DND-41 (cell line): ENCODE data around the gene PCED1B.

ENCODE experiments used
- ATAC-seq: fragments of 200-7000 bp; cut with Tn5 transposase; 3 replicates; pipeline ENCODE4 v1.9.1; 2021; ENCODE audit warnings: low read depth; ENCODE audit not compliant: insufficient read depth
- DNase-seq: peaks from one replicate; pipeline ENCODE4 v3.0.0-alpha.2; 2020
- H2AFZ ChIP-seq: 2 replicates; pipeline ENCODE4 v1.6.0; 2012; ENCODE audit warnings: low read depth, low read length
- H3K27ac ChIP-seq: 2 replicates; pipeline ENCODE4 v1.5.1; 2012; ENCODE audit warnings: low read length, inconsistent platforms
- H3K27me3 ChIP-seq: fragments of 200-600 bp; sonication (generic); 2 replicates; pipeline ENCODE4 v1.6.0; 2012; ENCODE audit warnings: low read length, mild to moderate bottlenecking, inconsistent platforms; ENCODE audit not compliant: insufficient read depth, poor library complexity
- H3K36me3 ChIP-seq: 2 replicates; pipeline ENCODE4 v1.5.1; 2012; ENCODE audit warnings: low read length, inconsistent platforms; ENCODE audit not compliant: insufficient read depth
- H3K4me1 ChIP-seq: 2 replicates; pipeline ENCODE4 v1.5.1; 2012; ENCODE audit warnings: mild to moderate bottlenecking, low read length; ENCODE audit not compliant: insufficient read depth
- H3K4me2 ChIP-seq: 2 replicates; pipeline ENCODE4 v1.6.0; 2012; ENCODE audit warnings: mild to moderate bottlenecking, moderate library complexity, low read length, inconsistent platforms; ENCODE audit not compliant: insufficient read depth
- H3K4me3 ChIP-seq, 2 experiments: fragments of 200-600 bp in 1 of 2; shearing (Covaris generic) in 1 of 2; 2 replicates each; pipeline ENCODE4 v1.5.1; 2012 to 2016; ENCODE audit warnings: inconsistent platforms in 2 of 2, low read length in 2 of 2, mild to moderate bottlenecking in 2 of 2, low read depth in 1 of 2, moderate library complexity in 1 of 2
- H3K79me2 ChIP-seq: 2 replicates; pipeline ENCODE4 v1.6.0; 2012; ENCODE audit warnings: low read length, inconsistent platforms; ENCODE audit not compliant: insufficient read depth
- H3K9ac ChIP-seq: 2 replicates; pipeline ENCODE4 v1.6.0; 2012; ENCODE audit warnings: low read depth, mild to moderate bottlenecking, inconsistent platforms, low read length, moderate library complexity
- H3K9me3 ChIP-seq: 2 replicates; pipeline ENCODE4 v1.5.1; 2012; ENCODE audit warnings: low read length, moderate library complexity, mild to moderate bottlenecking, inconsistent platforms; ENCODE audit not compliant: insufficient read depth, severe bottlenecking
- H4K20me1 ChIP-seq: 2 replicates; pipeline ENCODE4 v1.6.0; 2012; ENCODE audit warnings: low read length; ENCODE audit not compliant: insufficient read depth
- CTCF ChIP-seq: IDR thresholded peaks from 2 replicates; pipeline ENCODE4 v1.5.1; 2012; ENCODE audit warnings: borderline replicate concordance, low read length, moderate library complexity, mild to moderate bottlenecking; ENCODE audit not compliant: poor library complexity, severe bottlenecking; ENCODE audit errors: extremely low read depth
- EZH2 ChIP-seq: IDR thresholded peaks from 3 replicates; pipeline ENCODE4 v1.6.1; 2012; ENCODE audit warnings: borderline replicate concordance, low read depth, mild to moderate bottlenecking, moderate library complexity, low read length, inconsistent platforms; ENCODE audit not compliant: severe bottlenecking

The PCED1B gene

GRCh38 chr12:47038270-47038748 lies 41.1 kb upstream of the PCED1B start:
- Histone ChIP-seq H3K9me3 (no peaks in the 10 kb centered on the region), H3K27ac (no peak overlapping the region), H2AFZ (no peak overlapping the region), H4K20me1 (no peaks in the 10 kb centered on the region), H3K27me3 (no peaks in the 10 kb centered on the region), H3K4me2 (no peak overlapping the region), H3K4me1 (no peaks in the 10 kb centered on the region), H3K79me2 (no peaks in the 10 kb centered on the region), H3K4me3 (no peak overlapping the region), H3K9ac (no peak overlapping the region), H3K36me3 (no peaks in the 10 kb centered on the region)
- TF ChIP-seq EZH2 (no peak), CTCF (no peak)
- no peak for ATAC-seq
- no peak for DNase-seq

- no peaks in the 10 kb centered on the region for H3K79me2 ChIP-seq
- no peaks in the 10 kb centered on the region for H3K9me3 ChIP-seq
- no peak for DNase-seq
- no peaks in the 10 kb centered on the region for H3K36me3 ChIP-seq
- no peaks in the 10 kb centered on the region for H3K27me3 ChIP-seq
- no peak for ATAC-seq
- no peak overlapping the region for H3K4me2 ChIP-seq
- H4K20me1 ChIP-seq, result no peaks in the 10 kb centered on the region
- no peaks in the 10 kb centered on the region for H3K4me1 ChIP-seq
- TF ChIP-seq CTCF (no peak), EZH2 (no peak)
- no peak overlapping the region for H3K27ac ChIP-seq
- no peak overlapping the region for H3K9ac ChIP-seq
- no peak overlapping the region for H3K4me3 ChIP-seq
- H2AFZ ChIP-seq, result no peak overlapping the region
These were observed 40.3 kb upstream of the PCED1B start for GRCh38 chr12:47039079-47039478.

- H3K4me2 ChIP-seq, result no peak overlapping the region
- no peak overlapping the region for H2AFZ ChIP-seq
- H3K9me3 ChIP-seq, result no peaks in the 10 kb centered on the region
- DNase-seq, result no peak
- no peak overlapping the region for H3K9ac ChIP-seq
- ATAC-seq, result no peak
- no peak overlapping the region for H3K4me3 ChIP-seq
- H3K27me3 ChIP-seq, result no peaks in the 10 kb centered on the region
- TF ChIP-seq EZH2 (no peak), CTCF (no peak)
- H4K20me1 ChIP-seq, result no peaks in the 10 kb centered on the region
- no peaks in the 10 kb centered on the region for H3K36me3 ChIP-seq
- no peaks in the 10 kb centered on the region for H3K4me1 ChIP-seq
- no peak overlapping the region for H3K27ac ChIP-seq
- H3K79me2 ChIP-seq, result no peaks in the 10 kb centered on the region
These were observed 39.7 kb upstream of the PCED1B start for GRCh38 chr12:47039756-47040155.

GRCh38 chr12:47041327-47041726 lies 38.1 kb upstream of the PCED1B start:
- H3K4me1 ChIP-seq, result no peaks in the 10 kb centered on the region
- H3K27me3 ChIP-seq, result no peaks in the 10 kb centered on the region

More at GRCh38 chr12:47041327-47041726, 38.1 kb upstream of the PCED1B start:
- Histone ChIP-seq H4K20me1 (no peaks in the 10 kb centered on the region), H3K27ac (no peak overlapping the region), H3K4me2 (no peak overlapping the region), H3K9ac (no peak overlapping the region), H3K79me2 (no peaks in the 10 kb centered on the region), H3K4me3 (no peak overlapping the region), H2AFZ (no peak overlapping the region), H3K36me3 (no peaks in the 10 kb centered on the region), H3K9me3 (no peaks in the 10 kb centered on the region)
- DNase-seq, result no peak
- ATAC-seq, result no peak
- TF ChIP-seq CTCF (no peak), EZH2 (no peak)
